Glutamatergic neuron (in vitro differentiated cells): ENCODE data around the gene ELANE. TPM values are rescaled to one million over a fixed set of nuclear protein-coding genes. Genes with fewer than 3 reads are reported as not detected.

Experiments
- DNase-seq: peaks from one replicate; pipeline ENCODE4 v3.0.0; 2022
- H3K27ac Mint-ChIP-seq: one replicate; pipeline ENCODE4 v1.8.0; 2020; ENCODE audit warnings: mild to moderate bottlenecking, mixed read lengths, inconsistent platforms; ENCODE audit not compliant: unreplicated experiment
- H3K27me3 Mint-ChIP-seq: one replicate; pipeline ENCODE4 v1.8.0; 2020; ENCODE audit warnings: mild to moderate bottlenecking, moderate library complexity, mixed read lengths, inconsistent platforms; ENCODE audit not compliant: unreplicated experiment
- H3K36me3 Mint-ChIP-seq: one replicate; pipeline ENCODE4 v1.8.0; 2020; ENCODE audit warnings: mild to moderate bottlenecking, mixed read lengths, inconsistent platforms; ENCODE audit not compliant: unreplicated experiment
- H3K4me1 Mint-ChIP-seq: one replicate; pipeline ENCODE4 v1.8.0; 2020; ENCODE audit warnings: mild to moderate bottlenecking, low read depth, mixed read lengths, inconsistent platforms; ENCODE audit not compliant: unreplicated experiment
- H3K4me3 Mint-ChIP-seq: one replicate; pipeline ENCODE4 v1.8.0; 2020; ENCODE audit warnings: mild to moderate bottlenecking, mixed read lengths, inconsistent platforms; ENCODE audit not compliant: unreplicated experiment
- H3K9me3 Mint-ChIP-seq: one replicate; pipeline ENCODE4 v1.8.0; 2020; ENCODE audit warnings: mild to moderate bottlenecking, moderate library complexity, mixed read lengths, inconsistent platforms; ENCODE audit not compliant: unreplicated experiment
- long read RNA-seq: library from polyadenylated mRNA; unstranded; transcript quantifications from one replicate; pipeline ENCODE4 v2.0.0, GENCODE V29; 2020; ENCODE audit not compliant: unreplicated experiment
- total RNA-seq: library from RNA; stranded (reverse); fragmentation: NEBNext Ultra II Directional; extraction: Animal tissue kit (Norgen Biotek cat#: 25700); gene quantifications from one replicate; pipeline ENCODE4 v1.2.1, GENCODE V29; 2021; ENCODE audit not compliant: unreplicated experiment
- TF ChIP-seq, protein P1 (sequence below): fragments of 200-600 bp; sonication (generic); IDR thresholded peaks from one replicate; pipeline ENCODE4 v1.5.0; 2021; ENCODE audit not compliant: partially characterized antibody, unreplicated experiment

The ELANE gene
- total RNA-seq = not detected
- long read RNA-seq = 0 reads

DNA sequence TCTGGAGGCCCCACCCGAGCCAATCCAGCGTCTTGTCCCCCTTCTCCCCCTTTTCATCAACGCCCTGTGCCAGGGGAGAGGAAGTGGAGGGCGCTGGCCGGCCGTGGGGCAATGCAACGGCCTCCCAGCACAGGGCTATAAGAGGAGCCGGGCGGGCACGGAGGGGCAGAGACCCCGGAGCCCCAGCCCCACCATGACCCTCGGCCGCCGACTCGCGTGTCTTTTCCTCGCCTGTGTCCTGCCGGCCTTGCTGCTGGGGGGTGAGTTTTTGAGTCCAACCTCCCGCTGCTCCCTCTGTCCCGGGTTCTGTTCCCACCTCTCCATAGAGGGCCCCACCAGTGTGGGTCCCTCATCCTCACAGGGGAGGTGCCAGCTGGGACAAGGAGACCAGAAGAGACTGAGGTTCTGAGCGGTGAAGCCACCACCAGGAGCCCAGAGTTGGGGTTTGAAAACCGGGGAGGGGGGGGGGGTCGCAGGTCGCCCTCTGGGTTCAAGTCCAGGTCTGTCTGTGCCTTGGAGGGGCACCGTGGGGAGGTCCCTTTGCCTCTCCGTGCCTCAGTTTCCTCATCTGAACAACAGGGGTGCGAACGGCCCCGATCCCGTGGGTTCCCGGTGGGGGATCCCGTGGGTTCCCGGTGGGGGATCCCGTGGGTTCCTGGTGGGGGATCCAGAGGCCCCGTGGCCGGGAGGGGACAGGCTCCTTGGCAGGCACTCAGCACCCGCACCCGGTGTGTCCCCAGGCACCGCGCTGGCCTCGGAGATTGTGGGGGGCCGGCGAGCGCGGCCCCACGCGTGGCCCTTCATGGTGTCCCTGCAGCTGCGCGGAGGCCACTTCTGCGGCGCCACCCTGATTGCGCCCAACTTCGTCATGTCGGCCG is at the start of gene ELANE:
TSS of gene ELANE (plus strand) at position 168 of the 878 bp plus-strand sequence. CDS start at position 194, 26 bp downstream.
- no peaks in the 10 kb centered on the region for H3K27me3 Mint-ChIP-seq
- no peak within 1 kb of the TSS for H3K4me3 Mint-ChIP-seq
- TF ChIP-seq, protein P1, sequence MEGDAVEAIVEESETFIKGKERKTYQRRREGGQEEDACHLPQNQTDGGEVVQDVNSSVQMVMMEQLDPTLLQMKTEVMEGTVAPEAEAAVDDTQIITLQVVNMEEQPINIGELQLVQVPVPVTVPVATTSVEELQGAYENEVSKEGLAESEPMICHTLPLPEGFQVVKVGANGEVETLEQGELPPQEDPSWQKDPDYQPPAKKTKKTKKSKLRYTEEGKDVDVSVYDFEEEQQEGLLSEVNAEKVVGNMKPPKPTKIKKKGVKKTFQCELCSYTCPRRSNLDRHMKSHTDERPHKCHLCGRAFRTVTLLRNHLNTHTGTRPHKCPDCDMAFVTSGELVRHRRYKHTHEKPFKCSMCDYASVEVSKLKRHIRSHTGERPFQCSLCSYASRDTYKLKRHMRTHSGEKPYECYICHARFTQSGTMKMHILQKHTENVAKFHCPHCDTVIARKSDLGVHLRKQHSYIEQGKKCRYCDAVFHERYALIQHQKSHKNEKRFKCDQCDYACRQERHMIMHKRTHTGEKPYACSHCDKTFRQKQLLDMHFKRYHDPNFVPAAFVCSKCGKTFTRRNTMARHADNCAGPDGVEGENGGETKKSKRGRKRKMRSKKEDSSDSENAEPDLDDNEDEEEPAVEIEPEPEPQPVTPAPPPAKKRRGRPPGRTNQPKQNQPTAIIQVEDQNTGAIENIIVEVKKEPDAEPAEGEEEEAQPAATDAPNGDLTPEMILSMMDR = no peak
- no peaks in the 10 kb centered on the region for H3K36me3 Mint-ChIP-seq
- H3K9me3 Mint-ChIP-seq = peaks cover 2% of the 10 kb centered on the region
- no peaks in the 10 kb centered on the region for H3K4me1 Mint-ChIP-seq
- no peak within 1 kb of the TSS for H3K27ac Mint-ChIP-seq
- DNase-seq = no peak

DNA sequence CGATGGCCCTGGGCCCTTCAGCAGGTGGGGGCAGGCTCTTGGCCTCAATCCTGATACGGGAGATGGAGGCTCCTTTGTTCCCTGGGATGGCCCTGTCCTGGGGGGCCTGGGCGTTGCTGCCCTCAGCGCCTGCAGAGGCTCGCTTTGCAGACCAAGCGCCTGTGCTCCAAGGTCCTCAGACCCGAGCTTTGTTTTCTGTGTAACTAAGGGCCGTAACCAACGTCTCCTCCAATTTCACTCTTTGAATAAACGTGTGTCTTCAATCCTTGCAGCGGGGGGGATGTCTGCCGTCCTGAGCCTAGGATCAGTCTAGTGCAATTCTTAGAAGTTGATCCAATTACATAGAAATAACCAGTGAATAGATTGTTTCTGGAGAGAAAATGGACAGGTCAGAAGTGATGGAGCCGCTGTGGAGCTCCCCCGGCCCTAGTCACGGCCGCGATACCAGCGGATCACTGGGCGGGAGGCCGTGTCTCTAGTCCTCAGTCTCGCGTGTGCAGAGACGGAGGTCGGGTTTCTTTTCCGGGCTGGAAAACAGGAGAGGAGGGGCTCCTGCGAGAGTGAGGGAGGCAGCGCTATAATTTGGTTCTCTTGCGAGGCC is 49.5 kb upstream of the ELANE start:
- H3K4me3 Mint-ChIP-seq = peak overlapping the region; percentile 90

DNA sequence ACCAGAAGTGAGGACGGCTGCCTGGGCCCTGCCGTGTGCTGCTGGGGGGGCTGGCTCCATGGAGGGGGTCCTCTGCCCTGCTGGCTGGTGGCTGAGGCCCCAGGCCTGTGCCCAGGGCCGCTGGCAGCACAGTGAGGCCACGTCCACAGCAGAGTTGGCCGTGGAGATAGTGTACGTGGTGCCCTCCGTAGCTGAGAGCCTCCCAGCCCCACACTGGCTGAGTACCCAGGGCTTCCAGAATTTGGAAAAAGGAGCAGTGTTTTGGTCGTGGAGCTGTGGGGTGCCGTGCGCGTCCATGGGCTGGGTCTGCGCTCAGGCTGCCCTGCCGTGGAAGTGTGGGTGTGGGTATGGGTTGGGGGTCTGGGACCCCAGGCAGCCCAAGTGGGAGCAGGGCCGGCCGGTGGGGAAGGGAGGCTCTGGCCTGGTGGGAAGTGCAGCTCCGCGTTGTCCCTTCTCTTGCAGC is 49.0 kb upstream of the ELANE start:
- TF ChIP-seq, protein P1 = no peak
- Mint-ChIP-seq H3K27ac (peak overlapping the region; percentile 70), H3K4me3 (peak overlapping the region; percentile 90), H3K9me3 (peaks cover 20% of the 10 kb centered on the region), H3K27me3 (peaks cover 24% of the 10 kb centered on the region), H3K4me1 (peaks cover 26% of the 10 kb centered on the region), H3K36me3 (peaks cover 7% of the 10 kb centered on the region)
- no peak for DNase-seq

More for the DNA sequence above, 49.5 kb upstream of the ELANE start:
- Mint-ChIP-seq H3K4me1 (peaks cover 23% of the 10 kb centered on the region), H3K36me3 (peaks cover 4% of the 10 kb centered on the region), H3K27me3 (peaks cover 20% of the 10 kb centered on the region), H3K27ac (peak overlapping the region; percentile 92), H3K9me3 (peaks cover 15% of the 10 kb centered on the region)
- DNase-seq = no peak
- TF ChIP-seq, protein P1 = no peak

DNA sequence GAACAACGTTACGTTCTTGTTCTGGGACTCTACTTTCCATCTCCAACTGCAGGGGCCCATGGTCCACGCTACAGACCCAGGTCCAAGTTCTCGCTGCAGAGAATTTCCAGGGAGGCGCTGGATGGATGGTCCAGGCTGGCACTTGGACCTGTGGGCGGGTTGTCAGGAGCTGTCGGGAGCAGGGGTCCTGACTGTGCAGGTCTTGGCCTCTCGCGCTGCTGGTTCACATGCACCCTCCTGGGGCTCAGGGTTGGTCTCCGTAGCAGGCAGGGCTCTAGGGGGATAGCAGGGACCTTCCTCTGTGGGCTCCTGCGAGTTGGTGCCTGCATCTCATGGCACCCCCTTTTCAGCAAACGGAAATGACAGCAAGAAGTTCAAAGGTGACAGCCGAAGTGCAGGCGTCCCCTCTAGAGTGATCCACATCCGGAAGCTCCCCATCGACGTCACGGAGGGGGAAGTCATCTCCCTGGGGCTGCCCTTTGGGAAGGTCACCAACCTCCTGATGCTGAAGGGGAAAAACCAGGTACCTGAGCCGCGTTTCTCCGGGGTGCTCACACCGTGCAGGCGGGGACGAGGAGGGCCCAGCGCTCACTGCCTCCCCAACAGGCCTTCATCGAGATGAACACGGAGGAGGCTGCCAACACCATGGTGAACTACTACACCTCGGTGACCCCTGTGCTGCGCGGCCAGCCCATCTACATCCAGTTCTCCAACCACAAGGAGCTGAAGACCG is 48.3 kb upstream of the ELANE start:
- H3K36me3 Mint-ChIP-seq = peaks cover 7% of the 10 kb centered on the region

More for the DNA sequence above, 48.3 kb upstream of the ELANE start:
- Mint-ChIP-seq H3K27ac (no peak overlapping the region), H3K27me3 (peaks cover 22% of the 10 kb centered on the region), H3K4me3 (peak overlapping the region; percentile 55), H3K9me3 (peaks cover 20% of the 10 kb centered on the region), H3K4me1 (peaks cover 26% of the 10 kb centered on the region)
- DNase-seq = no peak
- TF ChIP-seq, protein P1 = no peak
